ENCODE results near the gene TMEM170A. TPM values are rescaled to one million over a fixed set of nuclear protein-coding genes. Genes with fewer than 3 reads are reported as not detected.

Gene TMEM170A
- total and polyA plus RNA-seq, 10 of the 15 experiments (the other 5 are each of a cell fraction or from before 2014, with no cell fraction given): 7.3 to 28.2 (median 20.9) TPM

- TF ChIP-seq, protein P1, sequence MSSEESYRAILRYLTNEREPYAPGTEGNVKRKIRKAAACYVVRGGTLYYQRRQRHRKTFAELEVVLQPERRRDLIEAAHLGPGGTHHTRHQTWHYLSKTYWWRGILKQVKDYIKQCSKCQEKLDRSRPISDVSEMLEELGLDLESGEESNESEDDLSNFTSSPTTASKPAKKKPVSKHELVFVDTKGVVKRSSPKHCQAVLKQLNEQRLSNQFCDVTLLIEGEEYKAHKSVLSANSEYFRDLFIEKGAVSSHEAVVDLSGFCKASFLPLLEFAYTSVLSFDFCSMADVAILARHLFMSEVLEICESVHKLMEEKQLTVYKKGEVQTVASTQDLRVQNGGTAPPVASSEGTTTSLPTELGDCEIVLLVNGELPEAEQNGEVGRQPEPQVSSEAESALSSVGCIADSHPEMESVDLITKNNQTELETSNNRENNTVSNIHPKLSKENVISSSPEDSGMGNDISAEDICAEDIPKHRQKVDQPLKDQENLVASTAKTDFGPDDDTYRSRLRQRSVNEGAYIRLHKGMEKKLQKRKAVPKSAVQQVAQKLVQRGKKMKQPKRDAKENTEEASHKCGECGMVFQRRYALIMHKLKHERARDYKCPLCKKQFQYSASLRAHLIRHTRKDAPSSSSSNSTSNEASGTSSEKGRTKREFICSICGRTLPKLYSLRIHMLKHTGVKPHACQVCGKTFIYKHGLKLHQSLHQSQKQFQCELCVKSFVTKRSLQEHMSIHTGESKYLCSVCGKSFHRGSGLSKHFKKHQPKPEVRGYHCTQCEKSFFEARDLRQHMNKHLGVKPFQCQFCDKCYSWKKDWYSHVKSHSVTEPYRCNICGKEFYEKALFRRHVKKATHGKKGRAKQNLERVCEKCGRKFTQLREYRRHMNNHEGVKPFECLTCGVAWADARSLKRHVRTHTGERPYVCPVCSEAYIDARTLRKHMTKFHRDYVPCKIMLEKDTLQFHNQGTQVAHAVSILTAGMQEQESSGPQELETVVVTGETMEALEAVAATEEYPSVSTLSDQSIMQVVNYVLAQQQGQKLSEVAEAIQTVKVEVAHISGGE (CRISPR knock-in tag; IDR thresholded peaks at IDR 0.05): no peak
- TF ChIP-seq RAD21 (IDR thresholded peaks at IDR 0.05; ENCODE audit: insufficient read depth, low read depth, low read length) (peak; percentile 67), TARDBP (IDR thresholded peaks at IDR 0.05; ENCODE audit: borderline replicate concordance) (0 out of 2 replicates have a peak, but pooled peaks have one; percentile 32), CHD4 (IDR thresholded peaks at IDR 0.05) (no peak), RCOR1 (conservative IDR thresholded peaks at IDR 0.05; ENCODE audit: low read depth, low read length) (peak; percentile 84; the same call in 1 of the 2 replicates), SMAD1 (IDR thresholded peaks at IDR 0.05; ENCODE audit: low read depth, partially characterized antibody) (no peak), ZBED1 (IDR thresholded peaks at IDR 0.05; ENCODE audit: borderline replicate concordance) (no peak), GATAD2B (conservative IDR thresholded peaks at IDR 0.05; ENCODE audit: low read depth) (peak; percentile 89), DPF2 (IDR thresholded peaks at IDR 0.05) (peak; percentile 90), RFX5 (IDR thresholded peaks at IDR 0.05; ENCODE audit: low read depth, low read length) (peak; percentile 66; the same call in 1 of the 2 replicates), RUNX3 (IDR thresholded peaks at IDR 0.05; ENCODE audit: low read length) (peak; percentile 38), SP1 (IDR thresholded peaks at IDR 0.05; ENCODE audit: low read depth, low read length) (peak; percentile 94), SIN3A (IDR thresholded peaks at IDR 0.05; ENCODE audit: low read depth, low read length) (peak; percentile 83; the same call in 1 of the 2 replicates), CHD1 (IDR thresholded peaks at IDR 0.05; ENCODE audit: low read depth, low read length) (peak; percentile 80; the same call in 1 of the 2 replicates), SUZ12 (IDR thresholded peaks at IDR 0.05; ENCODE audit: unreplicated experiment) (no peak), ASH2L (IDR thresholded peaks at IDR 0.05; ENCODE audit: borderline replicate concordance, low read depth) (0 out of 2 replicates have a peak, but pooled peaks have one; percentile 6), BCL11A (IDR thresholded peaks at IDR 0.05; ENCODE audit: low read depth, low read length) (0 out of 2 replicates have a peak, but pooled peaks have one; percentile 14), ZNF274 (IDR thresholded peaks at IDR 0.05; ENCODE audit: insufficient read depth, insufficient read length) (no peak), CHD2 (IDR thresholded peaks at IDR 0.05; ENCODE audit: borderline replicate concordance, low read depth, low read length) (peak; percentile 88; the same call in 1 of the 2 replicates), SREBF1 (IDR thresholded peaks at IDR 0.05; ENCODE audit: low read length) (no peak), ZNF24 (IDR thresholded peaks at IDR 0.05) (no peak), KLF5 (IDR thresholded peaks at IDR 0.05; ENCODE audit: partially characterized antibody) (peak; percentile 92), ETV6 (conservative IDR thresholded peaks at IDR 0.05 in 1 of 2, IDR thresholded peaks at IDR 0.05 in 1 of 2; ENCODE audit: borderline replicate concordance in 1 of 2, low read depth in 1 of 2) (no peak), PAX5 (IDR thresholded peaks at IDR 0.05; ENCODE audit: borderline replicate concordance, low read depth, low read length) (no peak), HSF1 (IDR thresholded peaks at IDR 0.05; ENCODE audit: low read depth, low read length) (no peak), CBX3 (IDR thresholded peaks at IDR 0.05; ENCODE audit: borderline replicate concordance, low read depth) (no peak)
- TF ChIP-seq, protein P2, sequence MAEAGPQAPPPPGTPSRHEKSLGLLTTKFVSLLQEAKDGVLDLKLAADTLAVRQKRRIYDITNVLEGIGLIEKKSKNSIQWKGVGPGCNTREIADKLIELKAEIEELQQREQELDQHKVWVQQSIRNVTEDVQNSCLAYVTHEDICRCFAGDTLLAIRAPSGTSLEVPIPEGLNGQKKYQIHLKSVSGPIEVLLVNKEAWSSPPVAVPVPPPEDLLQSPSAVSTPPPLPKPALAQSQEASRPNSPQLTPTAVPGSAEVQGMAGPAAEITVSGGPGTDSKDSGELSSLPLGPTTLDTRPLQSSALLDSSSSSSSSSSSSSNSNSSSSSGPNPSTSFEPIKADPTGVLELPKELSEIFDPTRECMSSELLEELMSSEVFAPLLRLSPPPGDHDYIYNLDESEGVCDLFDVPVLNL (IDR thresholded peaks at IDR 0.05; ENCODE audit: low read depth, low read length): peak; percentile 59; the same call in 1 of the 2 replicates
These were observed at the start of gene TMEM170A (continued) for GRCh38 chr16:75464122-75464918.
